ENCODE measurements around the gene GON4L.

GON4L gene

DNA sequence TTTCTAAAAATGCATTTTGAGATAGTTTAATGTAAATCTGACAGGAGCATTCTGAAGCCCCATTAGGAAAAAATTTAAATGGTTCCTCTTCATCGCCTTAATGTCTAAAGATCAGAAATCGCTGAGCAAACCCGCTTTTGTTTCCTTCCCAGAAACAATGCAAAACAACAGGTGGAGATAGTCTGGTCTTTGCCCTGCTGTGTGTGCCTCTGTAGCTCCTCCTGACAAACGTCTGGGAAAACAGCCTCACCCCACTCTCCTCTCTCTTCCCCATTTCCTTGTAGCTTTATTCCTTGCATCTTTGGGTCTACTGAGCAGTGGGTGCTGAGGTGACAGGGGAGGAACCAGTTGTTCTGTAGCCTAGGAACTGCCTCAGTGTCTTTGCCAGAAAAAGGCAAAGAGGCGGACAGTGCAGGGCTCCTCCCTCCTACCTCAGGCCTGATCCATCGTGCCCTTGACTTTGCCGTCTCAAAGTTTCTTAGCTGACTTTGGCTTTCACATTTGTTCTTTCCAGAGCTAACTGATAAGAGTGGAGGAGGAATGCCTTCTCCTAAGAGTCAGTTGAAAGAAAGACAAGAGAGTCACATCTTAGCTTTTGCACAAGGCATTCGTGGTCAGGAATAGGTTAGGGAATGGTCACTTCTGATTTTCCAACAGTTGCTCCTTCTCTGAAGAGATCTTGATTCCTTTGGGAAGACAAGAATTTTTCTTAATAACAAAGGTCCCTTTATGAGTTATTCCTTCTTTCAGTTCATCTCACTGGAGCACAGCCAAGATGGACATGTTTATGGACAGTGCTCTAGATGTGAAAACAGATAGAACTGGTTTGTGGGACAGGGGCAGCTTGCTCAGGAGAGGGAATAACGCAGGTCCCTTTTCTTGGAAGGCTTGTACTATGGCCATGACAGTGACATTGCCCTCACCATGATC is 27.3 kb upstream of the GON4L start:
- Histone ChIP-seq H3K4me1 (ENCODE audit: control insufficient read depth, low read length) (peaks cover 70% of the 10 kb centered on the region), H3K27me3 (ENCODE audit: control insufficient read depth, low read length) (no peaks in the 10 kb centered on the region), H3K27ac (ENCODE audit: low read depth, low read length) (peak overlapping the region; percentile 91), H3F3A (ENCODE audit: control insufficient read depth, insufficient read depth) (peaks cover 23% of the 10 kb centered on the region), H3K9me3 (ENCODE audit: control insufficient read depth, insufficient read depth, low read length) (no peaks in the 10 kb centered on the region), H3K79me2 (ENCODE audit: control insufficient read depth, low read length) (0 out of 2 replicates have a peak, but pooled peaks cover 6% of the 10 kb centered on the region), H3K4me3 (ENCODE audit: low read length) (peak overlapping the region; percentile 52), H3K9me2 (replicated peaks; ENCODE audit: control insufficient read depth, low read length) (no peaks in the 10 kb centered on the region), H3K4me2 (ENCODE audit: low read length) (peak overlapping the region; percentile 89), H4K20me1 (ENCODE audit: control insufficient read depth, insufficient read depth, low read depth, low read length) (no peaks in the 10 kb centered on the region), H3K36me3 (ENCODE audit: control insufficient read depth, low read length) (peaks cover 35% of the 10 kb centered on the region)
- TF ChIP-seq, protein P1, sequence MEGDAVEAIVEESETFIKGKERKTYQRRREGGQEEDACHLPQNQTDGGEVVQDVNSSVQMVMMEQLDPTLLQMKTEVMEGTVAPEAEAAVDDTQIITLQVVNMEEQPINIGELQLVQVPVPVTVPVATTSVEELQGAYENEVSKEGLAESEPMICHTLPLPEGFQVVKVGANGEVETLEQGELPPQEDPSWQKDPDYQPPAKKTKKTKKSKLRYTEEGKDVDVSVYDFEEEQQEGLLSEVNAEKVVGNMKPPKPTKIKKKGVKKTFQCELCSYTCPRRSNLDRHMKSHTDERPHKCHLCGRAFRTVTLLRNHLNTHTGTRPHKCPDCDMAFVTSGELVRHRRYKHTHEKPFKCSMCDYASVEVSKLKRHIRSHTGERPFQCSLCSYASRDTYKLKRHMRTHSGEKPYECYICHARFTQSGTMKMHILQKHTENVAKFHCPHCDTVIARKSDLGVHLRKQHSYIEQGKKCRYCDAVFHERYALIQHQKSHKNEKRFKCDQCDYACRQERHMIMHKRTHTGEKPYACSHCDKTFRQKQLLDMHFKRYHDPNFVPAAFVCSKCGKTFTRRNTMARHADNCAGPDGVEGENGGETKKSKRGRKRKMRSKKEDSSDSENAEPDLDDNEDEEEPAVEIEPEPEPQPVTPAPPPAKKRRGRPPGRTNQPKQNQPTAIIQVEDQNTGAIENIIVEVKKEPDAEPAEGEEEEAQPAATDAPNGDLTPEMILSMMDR (IDR thresholded peaks at IDR 0.05; ENCODE audit: low read depth, low read length, poor library complexity, severe bottlenecking): no peak
- no peak for TF ChIP-seq EZH2phosphoT487 (IDR thresholded peaks at IDR 0.05; ENCODE audit: borderline replicate concordance, low read length)

DNA sequence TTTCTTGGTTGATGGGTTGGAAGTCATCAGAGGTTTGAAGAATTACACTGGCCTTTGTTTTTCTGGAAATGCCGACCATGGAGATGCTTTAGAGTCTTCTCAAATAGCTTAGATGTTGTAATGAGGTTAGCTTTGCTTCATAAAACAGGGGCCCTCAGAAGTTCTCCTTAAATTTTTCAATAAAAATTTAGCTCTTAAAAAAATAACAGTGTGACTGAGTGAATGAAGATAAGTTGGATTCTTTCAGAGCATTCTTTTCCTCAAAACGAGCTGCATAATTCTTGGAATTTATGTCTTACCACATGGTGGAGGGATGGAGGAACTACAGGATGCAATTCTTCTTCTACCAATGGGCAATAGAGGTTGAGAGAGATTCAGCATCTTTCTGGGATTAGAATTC is 25.8 kb upstream of the GON4L start:
- TF ChIP-seq, protein P1 (IDR thresholded peaks at IDR 0.05; ENCODE audit: low read depth, low read length, poor library complexity, severe bottlenecking): no peak
- no peak for TF ChIP-seq EZH2phosphoT487 (IDR thresholded peaks at IDR 0.05; ENCODE audit: borderline replicate concordance, low read length)
- H3F3A ChIP-seq (ENCODE audit: control insufficient read depth, insufficient read depth): peaks cover 23% of the 10 kb centered on the region
- no peaks in the 10 kb centered on the region for H3K9me2 ChIP-seq (replicated peaks; ENCODE audit: control insufficient read depth, low read length)
- peak overlapping the region; percentile 63 for H3K4me3 ChIP-seq (ENCODE audit: low read length)
- H3K27ac ChIP-seq (ENCODE audit: low read depth, low read length): peak overlapping the region; percentile 91
- H3K36me3 ChIP-seq (ENCODE audit: control insufficient read depth, low read length): peaks cover 35% of the 10 kb centered on the region
- no peaks in the 10 kb centered on the region for H3K9me3 ChIP-seq (ENCODE audit: control insufficient read depth, insufficient read depth, low read length)
- 0 out of 2 replicates have a peak, but pooled peaks cover 6% of the 10 kb centered on the region for H3K79me2 ChIP-seq (ENCODE audit: control insufficient read depth, low read length)
- H3K27me3 ChIP-seq (ENCODE audit: control insufficient read depth, low read length): no peaks in the 10 kb centered on the region
- no peaks in the 10 kb centered on the region for H4K20me1 ChIP-seq (ENCODE audit: control insufficient read depth, insufficient read depth, low read depth, low read length)
- H3K4me2 ChIP-seq (ENCODE audit: low read length): peak overlapping the region; percentile 89
- peaks cover 71% of the 10 kb centered on the region for H3K4me1 ChIP-seq (ENCODE audit: control insufficient read depth, low read length)

DNA sequence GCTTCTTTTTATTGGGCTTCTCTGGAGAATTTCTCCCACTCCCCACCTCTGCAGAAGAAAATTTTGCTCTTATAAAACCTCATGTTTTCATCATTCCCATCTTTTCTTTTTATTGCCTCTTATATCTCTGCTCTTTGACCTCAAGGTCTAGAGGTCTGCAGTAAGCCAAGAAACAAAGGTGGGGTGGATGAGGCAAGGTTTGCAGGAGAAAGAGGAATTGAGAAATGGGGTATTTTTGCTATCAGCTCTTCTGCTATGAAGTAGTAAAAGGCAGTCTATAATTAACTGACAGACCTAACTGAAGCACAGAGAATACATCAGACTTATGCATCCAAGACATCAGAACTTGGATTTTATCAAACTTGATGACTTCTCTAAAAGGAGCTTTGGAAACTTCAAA is 25.2 kb upstream of the GON4L start:
- Histone ChIP-seq H3K4me3 (ENCODE audit: low read length) (peak overlapping the region; percentile 63), H3F3A (ENCODE audit: control insufficient read depth, insufficient read depth) (peaks cover 23% of the 10 kb centered on the region), H3K36me3 (ENCODE audit: control insufficient read depth, low read length) (peaks cover 35% of the 10 kb centered on the region), H3K79me2 (ENCODE audit: control insufficient read depth, low read length) (0 out of 2 replicates have a peak, but pooled peaks cover 6% of the 10 kb centered on the region), H3K4me1 (ENCODE audit: control insufficient read depth, low read length) (peaks cover 71% of the 10 kb centered on the region), H4K20me1 (ENCODE audit: control insufficient read depth, insufficient read depth, low read depth, low read length) (no peaks in the 10 kb centered on the region), H3K4me2 (ENCODE audit: low read length) (peak overlapping the region; percentile 89), H3K27me3 (ENCODE audit: control insufficient read depth, low read length) (no peaks in the 10 kb centered on the region), H3K27ac (ENCODE audit: low read depth, low read length) (peak overlapping the region; percentile 91), H3K9me2 (replicated peaks; ENCODE audit: control insufficient read depth, low read length) (no peaks in the 10 kb centered on the region), H3K9me3 (ENCODE audit: control insufficient read depth, insufficient read depth, low read length) (no peaks in the 10 kb centered on the region)
- TF ChIP-seq, protein P1 (IDR thresholded peaks at IDR 0.05; ENCODE audit: low read depth, low read length, poor library complexity, severe bottlenecking): no peak
- TF ChIP-seq EZH2phosphoT487 (IDR thresholded peaks at IDR 0.05; ENCODE audit: borderline replicate concordance, low read length): no peak
